ENCODE results near the gene ADRB1.

Gene ADRB1

GRCh38 chr10:114095559-114096337 is 52.1 kb downstream of the ADRB1 start:
- no peak for DNase-seq
